Measurements from ENCODE around the gene SEC31B. TPM values are rescaled to one million over a fixed set of nuclear protein-coding genes. Genes with fewer than 3 reads are reported as not detected.
A peak's percentile ranks its signal among the peaks of the same experiment; 100 is the strongest.

SEC31B gene
- polyA plus RNA-seq, 1 donor from 2014 or later: 17.1 TPM

DNA sequence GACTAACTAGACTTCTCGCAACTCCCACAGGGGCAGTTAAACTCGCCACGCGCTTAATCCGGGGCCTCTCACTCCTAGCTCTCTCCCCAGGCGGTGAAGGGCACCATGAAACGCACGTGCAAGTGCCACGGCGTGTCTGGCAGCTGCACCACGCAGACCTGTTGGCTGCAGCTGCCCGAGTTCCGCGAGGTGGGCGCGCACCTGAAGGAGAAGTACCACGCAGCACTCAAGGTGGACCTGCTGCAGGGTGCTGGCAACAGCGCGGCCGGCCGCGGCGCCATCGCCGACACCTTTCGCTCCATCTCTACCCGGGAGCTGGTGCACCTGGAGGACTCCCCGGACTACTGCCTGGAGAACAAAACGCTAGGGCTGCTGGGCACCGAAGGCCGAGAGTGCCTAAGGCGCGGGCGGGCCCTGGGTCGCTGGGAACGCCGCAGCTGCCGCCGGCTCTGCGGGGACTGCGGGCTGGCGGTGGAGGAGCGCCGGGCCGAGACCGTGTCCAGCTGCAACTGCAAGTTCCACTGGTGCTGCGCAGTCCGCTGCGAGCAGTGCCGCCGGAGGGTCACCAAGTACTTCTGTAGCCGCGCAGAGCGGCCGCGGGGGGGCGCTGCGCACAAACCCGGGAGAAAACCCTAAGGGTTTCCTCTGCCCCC is 37.4 kb downstream of the SEC31B start:
- peaks cover 95% of the 10 kb centered on the region for H3K27me3 ChIP-seq (ENCODE audit: insufficient read depth, low read depth, low read length)
- no peak overlapping the region for H3K9ac ChIP-seq (ENCODE audit: low read length)
- TF ChIP-seq CTCF (IDR thresholded peaks at IDR 0.05; ENCODE audit: poor library complexity, severe bottlenecking) (peak; percentile 81), MXI1 (conservative IDR thresholded peaks at IDR 0.05; ENCODE audit: poor library complexity, severe bottlenecking) (peak; percentile 50), SMC3 (conservative IDR thresholded peaks at IDR 0.05; ENCODE audit: poor library complexity) (peak; percentile 59), EZH2 (IDR thresholded peaks at IDR 0.05; ENCODE audit: borderline replicate concordance, insufficient read depth, low read length, poor library complexity, severe bottlenecking) (no peak), RAD21 (conservative IDR thresholded peaks at IDR 0.05) (peak; percentile 51)
- H3K9me3 ChIP-seq (ENCODE audit: low read length): no peaks in the 10 kb centered on the region
- peaks cover 3% of the 10 kb centered on the region for H3K36me3 ChIP-seq (ENCODE audit: insufficient read depth, low read length)
- H3K9me2 ChIP-seq (ENCODE audit: insufficient read depth, low read length): no peaks in the 10 kb centered on the region
- H3K27ac ChIP-seq (ENCODE audit: low read length): no peak overlapping the region
- peak overlapping the region; percentile 55 for H3K4me2 ChIP-seq (ENCODE audit: low read length)
- peak overlapping the region; percentile 68 for H3K4me3 ChIP-seq (ENCODE audit: low read length)
- H4K20me1 ChIP-seq (ENCODE audit: insufficient read depth): no peaks in the 10 kb centered on the region
- no peaks in the 10 kb centered on the region for H3F3A ChIP-seq (ENCODE audit: insufficient read depth, low read length, poor library complexity, severe bottlenecking)
- no peaks in the 10 kb centered on the region for H3K79me2 ChIP-seq (replicated peaks; ENCODE audit: insufficient read depth, low read length)
- H2AFZ ChIP-seq (ENCODE audit: low read depth, low read length): no peak overlapping the region

DNA sequence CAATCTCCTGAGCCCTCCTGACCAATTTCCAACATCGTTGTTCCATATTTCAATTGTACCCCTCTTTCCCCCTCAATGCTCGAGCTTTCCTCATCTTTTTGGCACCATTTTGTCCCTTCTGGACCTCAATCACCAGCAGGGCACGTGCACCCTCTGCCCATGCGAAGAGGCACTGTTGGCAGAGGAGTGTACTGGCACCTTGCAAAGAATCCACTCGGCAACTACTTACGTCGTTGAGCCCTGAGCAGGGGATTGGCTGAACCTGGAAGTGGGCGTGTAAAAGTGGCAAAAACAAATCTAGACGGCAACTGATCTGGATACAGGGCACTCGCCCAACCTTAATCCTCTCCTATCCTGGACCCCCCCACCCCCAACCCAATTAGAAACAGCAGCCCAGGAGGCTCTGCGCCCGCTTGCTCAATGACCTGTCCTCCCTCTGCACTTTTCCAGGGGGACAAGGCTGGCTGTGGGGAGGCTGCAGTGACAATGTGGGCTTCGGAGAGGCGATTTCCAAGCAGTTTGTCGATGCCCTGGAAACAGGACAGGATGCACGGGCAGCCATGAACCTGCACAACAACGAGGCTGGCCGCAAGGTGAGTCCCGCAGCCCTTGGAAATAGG is 38.1 kb downstream of the SEC31B start:
- Histone ChIP-seq H3K79me2 (replicated peaks; ENCODE audit: insufficient read depth, low read length) (no peaks in the 10 kb centered on the region), H4K20me1 (ENCODE audit: insufficient read depth) (no peaks in the 10 kb centered on the region), H2AFZ (ENCODE audit: low read depth, low read length) (no peak overlapping the region), H3K36me3 (ENCODE audit: insufficient read depth, low read length) (peaks cover 3% of the 10 kb centered on the region), H3K9me2 (ENCODE audit: insufficient read depth, low read length) (no peaks in the 10 kb centered on the region), H3K9ac (ENCODE audit: low read length) (no peak overlapping the region), H3K4me2 (ENCODE audit: low read length) (peak overlapping the region; percentile 55), H3K4me3 (ENCODE audit: low read length) (peak overlapping the region; percentile 68), H3F3A (ENCODE audit: insufficient read depth, low read length, poor library complexity, severe bottlenecking) (no peaks in the 10 kb centered on the region), H3K9me3 (ENCODE audit: low read length) (no peaks in the 10 kb centered on the region), H3K27ac (ENCODE audit: low read length) (no peak overlapping the region), H3K27me3 (ENCODE audit: insufficient read depth, low read depth, low read length) (peaks cover 88% of the 10 kb centered on the region)
- TF ChIP-seq MXI1 (conservative IDR thresholded peaks at IDR 0.05; ENCODE audit: poor library complexity, severe bottlenecking) (no peak), CTCF (IDR thresholded peaks at IDR 0.05; ENCODE audit: poor library complexity, severe bottlenecking) (no peak), POLR2AphosphoS5 (IDR thresholded peaks at IDR 0.05) (no peak), EZH2 (IDR thresholded peaks at IDR 0.05; ENCODE audit: borderline replicate concordance, insufficient read depth, low read length, poor library complexity, severe bottlenecking) (no peak), EP300 (conservative IDR thresholded peaks at IDR 0.05; ENCODE audit: poor library complexity, severe bottlenecking) (no peak), TAF1 (IDR thresholded peaks at IDR 0.05; ENCODE audit: low read depth) (no peak), SMC3 (conservative IDR thresholded peaks at IDR 0.05; ENCODE audit: poor library complexity) (no peak), RAD21 (conservative IDR thresholded peaks at IDR 0.05) (no peak)
- TF ChIP-seq, protein P1, sequence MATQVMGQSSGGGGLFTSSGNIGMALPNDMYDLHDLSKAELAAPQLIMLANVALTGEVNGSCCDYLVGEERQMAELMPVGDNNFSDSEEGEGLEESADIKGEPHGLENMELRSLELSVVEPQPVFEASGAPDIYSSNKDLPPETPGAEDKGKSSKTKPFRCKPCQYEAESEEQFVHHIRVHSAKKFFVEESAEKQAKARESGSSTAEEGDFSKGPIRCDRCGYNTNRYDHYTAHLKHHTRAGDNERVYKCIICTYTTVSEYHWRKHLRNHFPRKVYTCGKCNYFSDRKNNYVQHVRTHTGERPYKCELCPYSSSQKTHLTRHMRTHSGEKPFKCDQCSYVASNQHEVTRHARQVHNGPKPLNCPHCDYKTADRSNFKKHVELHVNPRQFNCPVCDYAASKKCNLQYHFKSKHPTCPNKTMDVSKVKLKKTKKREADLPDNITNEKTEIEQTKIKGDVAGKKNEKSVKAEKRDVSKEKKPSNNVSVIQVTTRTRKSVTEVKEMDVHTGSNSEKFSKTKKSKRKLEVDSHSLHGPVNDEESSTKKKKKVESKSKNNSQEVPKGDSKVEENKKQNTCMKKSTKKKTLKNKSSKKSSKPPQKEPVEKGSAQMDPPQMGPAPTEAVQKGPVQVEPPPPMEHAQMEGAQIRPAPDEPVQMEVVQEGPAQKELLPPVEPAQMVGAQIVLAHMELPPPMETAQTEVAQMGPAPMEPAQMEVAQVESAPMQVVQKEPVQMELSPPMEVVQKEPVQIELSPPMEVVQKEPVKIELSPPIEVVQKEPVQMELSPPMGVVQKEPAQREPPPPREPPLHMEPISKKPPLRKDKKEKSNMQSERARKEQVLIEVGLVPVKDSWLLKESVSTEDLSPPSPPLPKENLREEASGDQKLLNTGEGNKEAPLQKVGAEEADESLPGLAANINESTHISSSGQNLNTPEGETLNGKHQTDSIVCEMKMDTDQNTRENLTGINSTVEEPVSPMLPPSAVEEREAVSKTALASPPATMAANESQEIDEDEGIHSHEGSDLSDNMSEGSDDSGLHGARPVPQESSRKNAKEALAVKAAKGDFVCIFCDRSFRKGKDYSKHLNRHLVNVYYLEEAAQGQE (IDR thresholded peaks at IDR 0.05; ENCODE audit: borderline replicate concordance): no peak
